ENCODE data around the gene GALNT2.

DNA sequence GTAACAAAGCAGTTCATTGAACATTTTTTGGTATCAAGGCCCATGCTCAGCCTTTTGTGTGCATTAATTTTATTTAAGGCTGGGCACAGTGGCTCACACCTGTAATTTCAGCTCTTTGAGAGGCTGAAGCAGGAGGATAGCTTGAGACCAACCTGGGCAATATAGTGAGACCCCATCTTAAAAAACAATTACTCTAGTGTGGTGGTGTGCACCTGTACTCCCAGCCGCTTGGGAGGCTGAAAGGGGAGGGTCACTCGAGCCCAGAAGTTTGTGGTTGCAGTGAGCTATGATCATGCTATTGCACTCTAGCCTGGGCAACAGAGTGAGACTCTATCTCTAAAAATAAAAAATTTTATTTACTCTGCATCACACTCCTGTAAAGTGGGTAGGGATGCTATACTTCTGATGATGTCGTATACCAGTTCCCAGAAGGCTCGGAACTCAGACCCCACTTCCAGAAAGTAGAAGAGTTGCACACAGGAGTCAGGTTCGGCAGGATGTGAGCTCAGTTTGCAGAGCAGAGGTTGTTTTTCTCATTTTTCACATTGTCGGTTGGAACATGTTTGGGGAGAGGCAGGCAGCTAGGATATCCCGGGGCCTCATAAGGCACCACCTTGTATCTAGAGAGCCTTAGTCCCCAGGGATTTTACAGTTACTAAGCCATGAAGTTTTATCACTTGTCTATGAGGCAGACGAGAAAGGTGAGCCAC is 144.6 kb downstream of the GALNT2 start:
- TF ChIP-seq SRF (IDR thresholded peaks at IDR 0.05; ENCODE audit: low read depth in 2 of 2, low read length in 2 of 2) (no peak), SREBF1 (IDR thresholded peaks at IDR 0.05; ENCODE audit: low read length) (no peak), CHD1 (IDR thresholded peaks at IDR 0.05; ENCODE audit: low read depth, low read length) (no peak), MYC (IDR thresholded peaks at IDR 0.05; ENCODE audit: insufficient read depth, insufficient read length, insufficient replicate concordance, low read length, severe bottlenecking) (no peak)
- TF ChIP-seq, protein P1, sequence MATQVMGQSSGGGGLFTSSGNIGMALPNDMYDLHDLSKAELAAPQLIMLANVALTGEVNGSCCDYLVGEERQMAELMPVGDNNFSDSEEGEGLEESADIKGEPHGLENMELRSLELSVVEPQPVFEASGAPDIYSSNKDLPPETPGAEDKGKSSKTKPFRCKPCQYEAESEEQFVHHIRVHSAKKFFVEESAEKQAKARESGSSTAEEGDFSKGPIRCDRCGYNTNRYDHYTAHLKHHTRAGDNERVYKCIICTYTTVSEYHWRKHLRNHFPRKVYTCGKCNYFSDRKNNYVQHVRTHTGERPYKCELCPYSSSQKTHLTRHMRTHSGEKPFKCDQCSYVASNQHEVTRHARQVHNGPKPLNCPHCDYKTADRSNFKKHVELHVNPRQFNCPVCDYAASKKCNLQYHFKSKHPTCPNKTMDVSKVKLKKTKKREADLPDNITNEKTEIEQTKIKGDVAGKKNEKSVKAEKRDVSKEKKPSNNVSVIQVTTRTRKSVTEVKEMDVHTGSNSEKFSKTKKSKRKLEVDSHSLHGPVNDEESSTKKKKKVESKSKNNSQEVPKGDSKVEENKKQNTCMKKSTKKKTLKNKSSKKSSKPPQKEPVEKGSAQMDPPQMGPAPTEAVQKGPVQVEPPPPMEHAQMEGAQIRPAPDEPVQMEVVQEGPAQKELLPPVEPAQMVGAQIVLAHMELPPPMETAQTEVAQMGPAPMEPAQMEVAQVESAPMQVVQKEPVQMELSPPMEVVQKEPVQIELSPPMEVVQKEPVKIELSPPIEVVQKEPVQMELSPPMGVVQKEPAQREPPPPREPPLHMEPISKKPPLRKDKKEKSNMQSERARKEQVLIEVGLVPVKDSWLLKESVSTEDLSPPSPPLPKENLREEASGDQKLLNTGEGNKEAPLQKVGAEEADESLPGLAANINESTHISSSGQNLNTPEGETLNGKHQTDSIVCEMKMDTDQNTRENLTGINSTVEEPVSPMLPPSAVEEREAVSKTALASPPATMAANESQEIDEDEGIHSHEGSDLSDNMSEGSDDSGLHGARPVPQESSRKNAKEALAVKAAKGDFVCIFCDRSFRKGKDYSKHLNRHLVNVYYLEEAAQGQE (IDR thresholded peaks at IDR 0.05; ENCODE audit: low read depth, low read length), result no peak
- TF ChIP-seq, protein P2, sequence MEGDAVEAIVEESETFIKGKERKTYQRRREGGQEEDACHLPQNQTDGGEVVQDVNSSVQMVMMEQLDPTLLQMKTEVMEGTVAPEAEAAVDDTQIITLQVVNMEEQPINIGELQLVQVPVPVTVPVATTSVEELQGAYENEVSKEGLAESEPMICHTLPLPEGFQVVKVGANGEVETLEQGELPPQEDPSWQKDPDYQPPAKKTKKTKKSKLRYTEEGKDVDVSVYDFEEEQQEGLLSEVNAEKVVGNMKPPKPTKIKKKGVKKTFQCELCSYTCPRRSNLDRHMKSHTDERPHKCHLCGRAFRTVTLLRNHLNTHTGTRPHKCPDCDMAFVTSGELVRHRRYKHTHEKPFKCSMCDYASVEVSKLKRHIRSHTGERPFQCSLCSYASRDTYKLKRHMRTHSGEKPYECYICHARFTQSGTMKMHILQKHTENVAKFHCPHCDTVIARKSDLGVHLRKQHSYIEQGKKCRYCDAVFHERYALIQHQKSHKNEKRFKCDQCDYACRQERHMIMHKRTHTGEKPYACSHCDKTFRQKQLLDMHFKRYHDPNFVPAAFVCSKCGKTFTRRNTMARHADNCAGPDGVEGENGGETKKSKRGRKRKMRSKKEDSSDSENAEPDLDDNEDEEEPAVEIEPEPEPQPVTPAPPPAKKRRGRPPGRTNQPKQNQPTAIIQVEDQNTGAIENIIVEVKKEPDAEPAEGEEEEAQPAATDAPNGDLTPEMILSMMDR (IDR thresholded peaks at IDR 0.05 in 2 of 3, conservative IDR thresholded peaks at IDR 0.05 in 1 of 3; ENCODE audit: control insufficient read depth in 2 of 3, extremely low read depth in 1 of 3, insufficient read depth in 1 of 3, low read depth in 3 of 3, low read length in 3 of 3), result no peak
